NAMALWA (cell line): Measurements from ENCODE around the gene STOML3.
"Not testable (repeated sequence)": the region's sequence is repeated elsewhere in the genome, so short reads cannot be mapped to it uniquely, and the experiment has no call there.

Experiments used
- DNase-seq: peaks from one replicate; pipeline ENCODE4 v3.0.0-alpha.2; 2015; ENCODE audit warnings: low spot score

STOML3 gene

GRCh38 chr13:38990693-38991092 lies at the start of gene STOML3:
STOML3 (minus strand) TSS chr13:38990831; CDS start chr13:38990721, 110 bp downstream.
- DNase-seq, result no peak

GRCh38 chr13:39040206-39040605 lies 49.6 kb upstream of the STOML3 start:
- DNase-seq, result no peak

- no peak for DNase-seq
Measured at GRCh38 chr13:39039041-39039440, 48.4 kb upstream of the STOML3 start.

GRCh38 chr13:39038569-39039030 lies 48.0 kb upstream of the STOML3 start:
- no peak for DNase-seq

GRCh38 chr13:39037880-39038568 lies 47.4 kb upstream of the STOML3 start, which contains the start of the genes NHLRC3 and PROSER1:
NHLRC3 (plus strand) TSS chr13:39038456; CDS start chr13:39038640, 184 bp downstream.
PROSER1 (minus strand) TSS chr13:39038089; CDS start chr13:39037242, 847 bp downstream.
- peak; percentile 86 for DNase-seq

GRCh38 chr13:39037410-39037879 lies 46.8 kb upstream of the STOML3 start:
- peak; percentile 60 for DNase-seq

GRCh38 chr13:39036212-39036611 lies 45.6 kb upstream of the STOML3 start:
- peak; percentile 63 for DNase-seq

- DNase-seq, result peak; percentile 11
Measured at GRCh38 chr13:39035799-39036198, 45.2 kb upstream of the STOML3 start.

- peak; percentile 37 for DNase-seq
Measured at GRCh38 chr13:39035204-39035603, 44.6 kb upstream of the STOML3 start.

- DNase-seq, result no peak
Measured at GRCh38 chr13:39034085-39034484, 43.5 kb upstream of the STOML3 start.

GRCh38 chr13:39032150-39032549 lies 41.5 kb upstream of the STOML3 start:
- no peak for DNase-seq

GRCh38 chr13:39025433-39025839 lies 34.8 kb upstream of the STOML3 start:
- no peak for DNase-seq

- no peak for DNase-seq
Measured at GRCh38 chr13:39023761-39024160, 33.1 kb upstream of the STOML3 start.

- DNase-seq, result no peak
Measured at GRCh38 chr13:39023316-39023715, 32.7 kb upstream of the STOML3 start.

- no peak for DNase-seq
Measured at GRCh38 chr13:39020853-39021462, 30.3 kb upstream of the STOML3 start.

- peak; percentile 59 for DNase-seq
Measured at GRCh38 chr13:39016787-39017186, 26.2 kb upstream of the STOML3 start.

GRCh38 chr13:39016087-39016486 lies 25.5 kb upstream of the STOML3 start:
- DNase-seq, result no peak

GRCh38 chr13:39013462-39013861 lies 22.8 kb upstream of the STOML3 start:
- no peak for DNase-seq

GRCh38 chr13:39012608-39013007 lies 22.0 kb upstream of the STOML3 start:
- no peak for DNase-seq

- DNase-seq, result not testable (repeated sequence)
Measured at GRCh38 chr13:39006371-39007111, 15.9 kb upstream of the STOML3 start.

GRCh38 chr13:38998739-38999138 lies 8.1 kb upstream of the STOML3 start:
- DNase-seq, result no peak

- DNase-seq, result no peak
Measured at GRCh38 chr13:38993381-38993780, 2.8 kb upstream of the STOML3 start.

- no peak for DNase-seq
Measured at GRCh38 chr13:38981096-38981495, 9.5 kb downstream of the STOML3 start.
